GM19238 (cell line): ENCODE results near the gene LGALS9.

Experiments used
- DNase-seq: peaks from one replicate; pipeline ENCODE4 v3.0.0; 2011; ENCODE audit warnings: low spot score; ENCODE audit not compliant: insufficient read length

LGALS9 gene

DNA sequence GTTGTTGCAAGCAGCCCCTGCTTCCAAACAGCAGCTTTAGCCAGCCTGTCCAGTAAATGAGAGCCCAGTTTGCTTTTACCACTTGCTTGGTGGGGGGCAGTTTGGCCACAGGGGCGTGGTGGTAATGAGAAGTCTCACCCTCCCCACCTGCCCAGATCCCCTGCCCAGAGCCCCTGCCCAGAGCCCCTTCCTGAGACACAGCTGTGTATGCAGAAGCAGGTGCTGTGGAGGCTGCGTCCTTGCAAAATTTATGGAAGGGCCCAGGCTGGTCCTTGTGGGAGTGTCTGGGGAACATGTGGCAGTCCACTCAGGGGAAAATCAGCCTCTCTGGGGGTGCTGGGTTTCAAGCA, 27.6 kb upstream of the LGALS9 start:
- DNase-seq: no peak

DNA sequence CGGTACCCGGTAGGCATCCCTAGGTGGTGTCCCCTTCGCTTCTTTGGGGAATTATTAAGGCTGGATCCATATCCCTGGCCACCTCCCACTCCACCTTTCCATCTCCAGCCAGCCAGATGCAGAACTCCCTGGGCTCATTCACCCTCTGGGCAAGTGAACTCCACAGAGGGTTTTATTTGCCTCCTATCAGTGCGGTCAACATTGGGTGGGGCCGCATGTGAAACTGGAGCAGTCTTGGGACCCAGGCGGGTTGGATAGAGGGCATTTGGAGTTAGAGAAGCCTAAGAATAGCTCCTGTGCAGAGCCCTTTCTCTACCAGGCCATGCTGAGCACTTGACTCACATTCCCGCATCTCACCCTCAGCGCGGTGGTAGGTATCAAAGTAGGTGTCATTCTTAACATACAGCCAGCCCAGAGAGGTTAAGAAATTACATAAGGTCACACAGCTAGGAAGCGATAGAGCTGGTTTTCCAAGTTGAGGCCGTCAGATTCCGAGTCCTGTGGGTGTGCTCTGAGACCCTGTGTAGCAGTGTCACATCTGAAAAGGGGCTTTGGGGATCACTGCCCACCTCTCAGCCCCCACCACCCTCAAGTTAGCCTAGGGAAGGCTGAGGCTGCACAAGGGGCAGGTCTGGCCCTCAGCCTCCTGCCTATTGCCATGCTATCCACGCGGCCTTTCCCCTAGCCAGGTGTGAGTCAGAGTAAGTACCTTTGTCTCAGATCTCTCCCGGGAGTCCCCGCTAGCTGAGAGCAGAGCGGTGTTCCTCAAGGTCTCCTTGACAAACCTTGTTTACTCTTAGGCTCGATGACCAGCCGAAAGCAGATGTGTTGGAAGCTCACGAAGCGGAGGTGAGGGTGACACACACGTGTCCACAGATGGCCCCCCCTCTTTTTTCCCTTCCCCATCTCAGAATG, 26.9 kb upstream of the LGALS9 start:
- DNase-seq: no peak

DNA sequence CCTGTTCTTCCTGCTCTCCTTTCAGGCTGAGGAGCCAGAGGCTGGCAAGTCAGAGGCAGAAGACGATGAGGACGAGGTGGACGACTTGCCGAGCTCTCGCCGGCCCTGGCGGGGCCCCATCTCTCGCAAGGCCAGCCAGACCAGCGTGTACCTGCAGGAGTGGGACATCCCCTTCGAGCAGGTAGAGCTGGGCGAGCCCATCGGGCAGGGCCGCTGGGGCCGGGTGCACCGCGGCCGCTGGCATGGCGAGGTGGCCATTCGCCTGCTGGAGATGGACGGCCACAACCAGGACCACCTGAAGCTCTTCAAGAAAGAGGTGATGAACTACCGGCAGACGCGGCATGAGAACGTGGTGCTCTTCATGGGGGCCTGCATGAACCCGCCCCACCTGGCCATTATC, 25.6 kb upstream of the LGALS9 start:
- DNase-seq: no peak

DNA sequence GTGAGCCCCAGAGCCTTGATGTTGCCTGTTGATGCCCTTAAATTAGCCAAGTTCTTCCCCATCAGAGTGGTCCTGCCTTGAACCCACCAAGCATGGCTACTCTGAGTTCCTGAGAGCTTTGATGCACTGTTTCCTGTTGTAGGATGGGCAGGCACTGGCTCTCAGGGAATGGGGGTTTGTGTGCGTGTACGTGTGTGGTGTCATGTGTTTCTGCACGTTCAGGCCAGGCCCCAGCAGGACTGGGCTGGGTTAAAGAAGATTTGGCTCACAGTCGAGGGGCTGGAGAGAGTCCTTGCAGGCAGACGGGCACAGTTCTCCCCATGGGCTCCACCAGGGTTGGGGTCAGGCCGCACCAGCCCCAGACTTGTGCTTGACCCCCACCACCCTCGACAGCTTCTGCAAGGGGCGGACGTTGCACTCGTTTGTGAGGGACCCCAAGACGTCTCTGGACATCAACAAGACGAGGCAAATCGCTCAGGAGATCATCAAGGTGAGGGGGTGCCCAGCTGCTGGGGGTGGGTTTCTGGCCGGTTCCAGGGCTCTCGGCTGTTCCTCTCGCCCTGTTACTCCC, 23.4 kb upstream of the LGALS9 start:
- DNase-seq: no peak

DNA sequence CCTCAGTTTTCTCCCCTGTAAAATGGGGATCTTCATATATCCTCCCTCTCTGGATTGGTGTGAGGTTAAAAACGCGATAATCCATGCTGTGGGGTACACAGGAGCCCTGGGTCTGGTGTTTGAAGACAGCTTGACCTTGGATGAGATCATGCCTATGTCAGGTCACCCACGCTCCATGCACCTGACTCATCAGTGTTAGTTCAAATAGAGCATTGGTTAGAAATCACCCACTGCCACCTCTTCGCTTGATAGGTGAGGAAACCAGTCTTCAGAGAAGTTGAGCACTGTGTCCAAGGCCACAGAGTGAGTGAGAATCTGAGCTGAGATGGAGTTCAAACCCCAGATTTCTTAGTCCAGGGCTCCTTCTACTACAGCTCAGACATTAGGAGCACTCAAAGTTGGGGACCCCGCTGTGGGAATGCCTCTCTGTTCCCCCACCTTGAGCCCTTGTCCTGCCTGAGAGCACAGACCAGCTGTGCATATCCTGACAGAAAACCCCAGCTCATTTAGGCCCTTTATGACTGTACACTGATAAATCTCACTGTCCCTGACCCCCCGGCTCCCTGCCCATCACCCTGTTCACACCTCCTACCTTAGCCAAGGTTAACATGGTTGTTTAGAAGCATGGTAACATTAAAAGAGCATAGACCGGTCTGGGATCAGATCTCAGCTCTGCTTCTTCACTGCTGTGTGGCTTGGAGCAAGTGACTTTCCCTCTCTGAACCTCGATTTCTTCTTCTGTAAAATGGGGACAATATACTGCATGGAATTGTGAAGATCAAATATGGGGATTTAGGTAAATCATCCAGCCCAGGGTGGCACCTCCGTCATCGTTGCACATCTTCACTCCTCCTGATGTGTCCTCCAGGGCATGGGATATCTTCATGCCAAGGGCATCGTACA, 22.4 kb upstream of the LGALS9 start:
- DNase-seq: no peak

DNA sequence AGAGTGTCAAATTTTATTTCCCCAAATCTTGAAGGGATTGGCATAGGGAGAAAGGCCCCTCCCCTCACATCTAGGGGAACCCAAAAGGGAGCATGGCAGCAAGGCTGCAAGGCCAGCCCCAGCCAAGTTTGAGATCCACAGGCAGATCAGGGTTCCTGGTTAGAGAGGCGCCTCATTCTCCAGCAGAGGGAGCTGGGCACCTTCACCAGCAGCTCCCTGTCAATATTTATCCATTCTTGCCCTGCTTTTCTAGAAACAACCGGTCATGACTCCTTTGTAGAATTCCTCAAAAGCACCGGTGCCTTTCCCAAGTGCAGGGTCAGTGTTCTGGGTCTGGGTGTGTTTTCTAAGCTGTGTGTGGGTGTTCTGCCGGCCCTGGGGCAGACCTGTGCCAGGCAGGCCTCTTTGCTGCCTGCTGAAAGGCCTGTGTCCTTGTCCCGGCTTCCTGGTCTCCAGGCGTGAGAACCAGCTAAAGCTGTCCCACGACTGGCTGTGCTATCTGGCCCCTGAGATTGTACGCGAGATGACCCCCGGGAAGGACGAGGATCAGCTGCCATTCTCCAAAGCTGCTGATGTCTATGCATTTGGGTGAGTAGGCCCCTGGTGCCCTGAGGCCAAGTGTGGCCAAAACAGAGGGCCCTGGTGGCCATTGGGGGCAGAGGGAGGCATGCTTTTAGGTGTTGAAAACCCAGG, 21.2 kb upstream of the LGALS9 start:
- no peak for DNase-seq

DNA sequence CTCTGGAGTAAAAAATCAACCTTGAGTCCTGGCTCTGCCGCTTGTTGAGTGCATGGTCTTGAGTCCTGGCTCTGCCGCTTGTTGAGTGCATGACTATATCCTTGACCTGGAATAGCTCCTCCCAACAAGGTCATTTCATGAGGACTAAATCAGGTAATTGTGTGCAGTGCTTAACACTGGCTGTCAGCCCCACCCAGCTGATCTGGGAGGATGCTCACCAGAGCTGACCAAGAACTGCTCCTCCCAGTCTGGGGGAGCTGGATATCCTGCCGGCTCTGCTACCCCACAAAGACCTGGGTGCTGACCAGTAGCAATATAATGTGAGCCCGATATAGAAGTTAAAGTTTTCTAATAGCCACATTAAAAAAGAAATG, 20.7 kb upstream of the LGALS9 start:
- DNase-seq: no peak

DNA sequence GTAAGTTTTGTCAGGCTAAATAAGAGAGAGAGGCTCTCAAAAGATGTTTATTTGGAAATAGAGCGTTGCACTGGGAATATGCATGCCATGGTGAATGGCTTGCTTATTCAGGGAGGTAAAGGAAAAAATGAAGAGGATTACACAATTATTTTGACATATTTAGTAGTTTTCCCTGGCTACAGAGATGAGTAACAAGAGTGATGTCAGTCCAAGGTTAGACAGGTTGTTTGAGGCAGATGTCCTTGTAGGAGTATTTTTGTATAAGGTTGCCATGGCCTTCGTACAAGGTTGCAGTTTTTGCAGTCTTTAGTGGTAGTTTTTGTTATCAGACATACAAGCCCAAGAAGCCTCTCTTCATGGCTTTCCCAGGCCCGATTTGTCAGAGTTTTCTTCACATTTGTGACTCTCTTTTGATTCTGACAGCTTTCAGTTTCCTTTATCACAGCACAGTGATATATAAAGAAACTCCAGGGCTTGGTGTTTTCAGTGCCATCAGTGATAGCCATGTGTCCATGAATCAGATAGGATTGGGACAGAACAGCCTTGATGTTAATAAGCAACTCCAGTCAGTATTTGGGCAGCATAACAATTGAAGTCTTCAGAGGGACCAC, 18.7 kb upstream of the LGALS9 start:
- DNase-seq: no peak

DNA sequence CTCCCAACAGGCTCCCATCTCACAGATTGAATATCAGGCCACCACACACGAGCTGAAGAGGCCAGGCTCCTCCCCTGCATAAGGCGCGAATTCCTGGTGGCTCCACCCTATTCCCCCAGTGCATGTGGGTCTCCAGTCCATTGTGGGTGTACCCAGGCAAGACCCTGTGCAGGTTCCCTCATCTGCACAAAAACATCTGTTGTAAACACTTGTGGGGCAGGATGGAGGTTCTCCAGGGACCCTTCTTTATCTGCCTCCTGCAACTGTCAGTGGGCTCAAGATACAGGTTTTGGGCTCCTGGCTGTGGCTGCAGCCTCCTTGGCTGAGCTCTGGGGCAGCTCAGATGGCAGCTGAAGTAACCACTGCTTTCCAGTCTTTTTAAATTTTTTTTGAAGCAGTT, 17.6 kb upstream of the LGALS9 start:
- DNase-seq: no peak

DNA sequence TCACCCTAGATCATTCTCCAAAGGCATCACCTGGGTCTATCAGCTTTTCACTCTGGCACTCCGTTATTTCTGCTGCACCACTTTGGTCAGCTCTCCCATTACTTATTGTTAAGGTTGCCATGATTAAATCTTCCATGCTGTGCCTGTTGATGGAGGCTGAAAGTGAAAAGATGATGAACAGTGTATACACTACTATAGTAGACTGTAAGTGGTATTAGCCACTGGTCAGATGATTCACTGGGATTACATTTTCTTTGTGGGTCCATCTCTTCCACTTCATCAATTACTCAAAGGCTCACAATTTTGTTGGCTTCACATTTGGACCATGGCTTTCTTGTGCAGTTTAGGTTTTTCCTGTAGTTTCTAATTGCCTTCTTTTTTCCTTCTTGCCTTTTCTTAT, 15.9 kb upstream of the LGALS9 start:
- no peak for DNase-seq

DNA sequence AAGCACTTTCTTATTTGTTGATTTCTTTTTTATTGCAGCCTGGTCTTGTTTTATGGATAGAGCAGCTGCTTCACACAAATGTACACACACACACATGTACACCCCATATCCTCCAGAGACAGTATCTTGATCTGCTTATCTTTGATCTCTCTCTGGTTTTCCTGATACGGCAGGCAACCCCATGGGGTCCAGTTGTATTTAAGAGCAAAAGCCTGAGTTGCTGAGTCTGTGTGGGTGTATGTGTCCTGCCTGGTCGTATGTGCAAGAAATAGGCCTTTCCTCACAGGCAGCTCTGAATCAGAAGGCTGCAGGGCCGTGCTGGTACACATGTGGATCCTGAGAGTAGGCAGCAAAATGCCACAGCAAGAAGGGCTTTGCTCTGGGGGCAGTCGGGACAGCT, 14.6 kb upstream of the LGALS9 start:
- DNase-seq: no peak

DNA sequence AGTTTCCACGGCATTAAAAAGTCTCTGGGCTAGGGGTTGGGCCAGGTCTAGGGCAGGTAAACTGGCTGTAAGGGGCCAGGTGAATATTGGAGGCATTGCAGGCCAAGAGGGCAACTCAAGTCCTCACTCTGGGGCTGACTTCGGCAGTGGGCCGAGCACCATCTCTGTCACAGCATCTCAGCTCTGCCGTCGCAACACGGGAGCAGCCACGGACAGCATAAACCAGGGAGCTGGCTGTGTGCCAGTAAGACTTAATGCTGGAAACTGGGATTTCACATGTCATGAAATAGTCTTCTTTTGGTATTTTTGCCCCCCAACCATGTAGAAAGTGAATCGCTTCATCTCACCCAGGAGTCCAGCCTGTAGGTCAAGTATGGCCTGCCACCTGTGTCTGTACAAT, 12.6 kb upstream of the LGALS9 start:
- DNase-seq: no peak

DNA sequence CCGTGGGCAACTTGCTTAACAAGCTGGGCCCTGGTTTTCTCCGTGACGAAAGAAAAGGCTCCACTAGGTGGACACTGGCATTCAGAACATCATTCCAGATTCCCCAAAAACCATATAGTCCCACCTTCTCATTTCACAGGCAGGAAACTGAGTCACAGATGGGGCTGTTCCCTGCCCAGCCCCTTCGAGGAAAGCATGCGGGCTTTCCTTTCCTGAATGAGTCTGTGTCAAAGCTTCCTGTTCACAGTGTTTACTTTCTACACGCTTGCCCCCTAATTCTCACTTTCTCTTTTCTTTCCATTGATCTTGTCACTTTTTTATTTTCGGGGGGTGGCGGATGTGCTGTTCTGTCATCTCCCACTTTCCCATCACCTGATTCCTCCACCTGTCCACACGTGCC, 10.3 kb upstream of the LGALS9 start:
- DNase-seq: no peak

DNA sequence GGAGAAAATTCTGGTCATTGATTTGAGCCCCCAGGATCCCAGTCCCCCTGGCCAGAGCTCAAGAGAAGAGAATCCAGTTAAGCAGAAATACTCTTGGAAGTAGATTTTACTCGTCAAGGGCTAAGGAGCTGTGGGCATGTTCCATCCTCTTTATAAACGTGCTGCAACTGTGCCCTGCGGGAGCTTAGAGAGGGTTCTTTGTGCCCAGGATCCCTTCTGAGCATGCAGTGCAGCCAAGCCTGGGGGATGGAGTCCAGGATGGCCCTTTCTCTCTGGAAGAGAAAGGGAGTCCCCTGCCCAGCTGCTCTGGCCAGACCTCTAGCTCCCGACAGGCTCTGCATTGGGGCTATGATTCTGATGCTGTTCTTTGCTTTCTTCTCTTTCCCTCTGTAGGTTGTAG, 9.5 kb upstream of the LGALS9 start:
- no peak for DNase-seq

DNA sequence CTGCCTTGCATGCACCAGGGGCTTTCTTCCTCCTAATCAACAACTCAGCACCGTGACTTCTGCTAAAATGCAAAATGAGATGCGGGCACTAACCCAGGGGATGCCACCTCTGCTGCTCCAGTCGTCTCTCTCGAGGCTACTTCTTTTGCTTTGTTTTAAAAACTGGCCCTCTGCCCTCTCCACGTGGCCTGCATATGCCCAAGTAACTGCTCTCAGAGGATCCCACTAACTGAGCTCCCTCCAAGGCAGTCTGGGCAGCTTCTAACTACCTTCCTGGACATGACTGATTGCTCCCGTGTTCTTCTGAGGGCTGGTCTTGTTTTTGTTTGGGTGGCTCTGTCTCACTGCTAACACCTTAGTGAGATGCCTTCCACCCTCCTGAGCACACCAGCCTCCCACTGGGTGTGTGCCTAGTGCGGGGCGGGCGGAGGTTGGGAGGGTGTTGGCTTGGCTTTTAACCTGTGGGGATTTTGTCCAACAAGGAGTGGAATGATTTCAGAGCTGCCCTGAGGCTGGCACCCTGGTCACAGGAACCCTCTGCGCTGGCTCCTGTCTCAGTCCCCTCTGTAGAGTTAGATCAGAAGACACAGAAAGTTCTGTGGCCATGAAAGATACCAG, 8.9 kb upstream of the LGALS9 start:
- DNase-seq: no peak

DNA sequence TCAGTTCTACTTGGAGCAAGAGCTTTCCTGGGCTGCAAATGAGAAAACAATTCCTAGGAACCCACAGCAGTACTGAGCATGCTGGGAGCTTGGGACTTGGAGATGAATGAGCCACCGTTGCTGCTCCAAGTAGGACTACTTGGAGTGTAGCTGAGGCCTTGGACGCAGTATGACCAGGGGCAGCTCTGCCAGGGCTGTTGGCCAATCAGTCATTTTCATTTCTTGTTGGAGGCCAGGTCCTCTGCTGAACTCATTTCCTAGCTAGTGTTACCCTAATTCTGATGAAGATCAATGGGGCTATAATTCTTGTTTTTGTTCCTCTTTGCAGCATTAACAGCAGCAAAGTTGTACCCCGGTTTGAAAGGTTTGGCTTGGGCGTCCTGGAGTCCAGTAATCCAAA, 8.0 kb upstream of the LGALS9 start:
- no peak for DNase-seq

DNA sequence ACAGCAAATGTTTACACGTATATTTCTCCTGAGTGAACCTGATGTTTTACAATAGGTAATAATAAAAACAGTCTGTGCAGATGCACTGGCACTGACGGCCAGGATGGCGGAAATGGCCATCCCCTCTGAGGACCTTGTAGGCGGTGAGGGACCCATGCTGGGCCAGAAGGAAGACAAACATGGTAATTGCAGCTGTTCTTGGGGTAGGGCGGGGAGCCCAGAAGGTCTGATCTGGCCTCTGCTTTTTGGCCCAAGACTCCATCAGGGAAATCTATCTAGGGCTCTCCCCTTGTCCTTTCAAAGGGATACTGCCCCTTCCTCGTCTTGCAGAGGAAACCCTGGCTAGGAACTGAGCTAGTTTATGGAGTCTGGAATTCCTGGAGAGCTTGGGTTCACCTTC, 7.4 kb upstream of the LGALS9 start:
- no peak for DNase-seq

DNA sequence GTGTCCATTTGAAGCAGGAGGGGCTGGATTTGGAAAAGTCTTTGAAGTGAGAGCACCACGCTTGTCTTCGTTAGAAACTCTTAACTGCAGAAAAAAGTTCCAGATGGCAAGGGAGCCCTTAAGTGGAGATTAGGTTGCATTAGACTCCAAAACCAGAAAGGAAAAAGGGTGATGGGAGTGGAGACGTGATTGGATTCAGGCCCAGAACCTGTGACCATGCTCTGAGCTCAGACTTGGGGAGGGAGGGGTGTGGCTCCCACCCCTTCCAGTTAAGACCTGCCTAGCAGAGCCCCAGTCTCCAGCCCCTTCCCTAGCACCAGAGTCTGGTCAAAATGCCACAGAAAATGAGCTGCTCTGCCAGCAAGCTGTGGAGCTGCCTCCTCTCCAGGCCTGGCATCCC, 6.4 kb upstream of the LGALS9 start:
- DNase-seq: no peak

DNA sequence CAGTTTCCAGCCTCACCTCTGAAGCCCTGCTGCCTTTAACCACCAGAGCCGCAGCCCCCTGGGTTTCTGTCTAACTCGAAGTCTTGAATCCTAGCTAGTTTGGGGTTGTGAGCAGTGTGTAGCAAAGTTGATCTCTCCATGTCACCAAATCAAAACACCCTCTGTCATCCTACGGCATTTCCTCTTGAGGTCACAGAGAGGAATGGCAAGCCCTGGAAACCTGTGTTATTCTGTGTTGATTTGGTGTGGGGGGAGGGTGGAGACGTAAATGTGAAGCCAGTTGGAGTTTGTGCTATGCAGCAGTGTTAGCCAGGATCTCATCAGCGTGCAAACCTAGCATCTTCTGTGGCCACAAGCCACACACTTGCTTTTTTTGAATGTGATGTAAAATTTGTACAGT, 5.1 kb upstream of the LGALS9 start:
- DNase-seq: no peak

DNA sequence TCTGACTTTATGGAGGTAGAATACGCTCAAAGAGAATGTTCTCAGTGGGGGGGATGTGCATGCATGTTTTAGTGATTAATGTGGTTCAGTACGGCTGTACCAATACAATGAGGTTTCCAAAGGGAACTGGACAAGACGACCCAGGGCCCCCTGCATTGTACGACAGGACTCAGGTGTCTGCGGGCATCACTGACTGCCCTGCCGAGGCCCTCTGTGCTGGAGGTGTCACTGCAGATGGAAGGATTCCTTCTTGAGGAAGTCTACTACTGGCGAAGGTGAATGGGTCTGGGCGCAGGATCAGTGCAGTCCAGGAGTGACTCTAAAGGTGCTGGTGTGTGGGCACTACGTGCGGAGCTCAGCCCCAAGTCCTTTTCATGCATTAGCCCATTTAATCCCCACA, 3.5 kb upstream of the LGALS9 start:
- DNase-seq: no peak

DNA sequence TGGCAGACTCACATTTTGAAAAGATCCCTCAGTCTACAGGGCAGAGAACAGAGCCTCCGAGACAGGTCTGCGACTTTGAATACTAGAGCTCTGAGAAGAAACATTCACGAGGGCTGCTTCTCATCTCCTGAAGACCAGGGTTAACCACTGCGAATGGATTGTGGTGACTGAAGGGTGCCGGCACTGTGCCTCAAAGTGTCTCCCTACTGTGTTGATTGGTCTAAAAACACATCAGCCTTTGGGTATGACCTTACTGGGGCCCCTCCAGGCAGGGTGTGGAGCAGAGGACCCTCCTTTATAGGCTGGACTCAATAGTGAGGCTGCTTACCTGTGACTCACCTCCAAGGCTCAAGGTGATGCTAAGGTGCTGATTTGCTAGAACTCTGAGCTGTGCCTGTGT, 2.6 kb upstream of the LGALS9 start:
- no peak for DNase-seq
